Activated CD4-positive, alpha-beta T cell treated with anti-CD3 and anti-CD28 coated beads, Interleukin-2, amount 50 U/mL, for 48 hours (primary cell): Measurements from ENCODE around the gene CHST11.

Experiments
- DNase-seq, 2 experiments: peaks; one replicate each; pipeline ENCODE4 v3.0.0-alpha.2; 2020

The CHST11 gene

DNA sequence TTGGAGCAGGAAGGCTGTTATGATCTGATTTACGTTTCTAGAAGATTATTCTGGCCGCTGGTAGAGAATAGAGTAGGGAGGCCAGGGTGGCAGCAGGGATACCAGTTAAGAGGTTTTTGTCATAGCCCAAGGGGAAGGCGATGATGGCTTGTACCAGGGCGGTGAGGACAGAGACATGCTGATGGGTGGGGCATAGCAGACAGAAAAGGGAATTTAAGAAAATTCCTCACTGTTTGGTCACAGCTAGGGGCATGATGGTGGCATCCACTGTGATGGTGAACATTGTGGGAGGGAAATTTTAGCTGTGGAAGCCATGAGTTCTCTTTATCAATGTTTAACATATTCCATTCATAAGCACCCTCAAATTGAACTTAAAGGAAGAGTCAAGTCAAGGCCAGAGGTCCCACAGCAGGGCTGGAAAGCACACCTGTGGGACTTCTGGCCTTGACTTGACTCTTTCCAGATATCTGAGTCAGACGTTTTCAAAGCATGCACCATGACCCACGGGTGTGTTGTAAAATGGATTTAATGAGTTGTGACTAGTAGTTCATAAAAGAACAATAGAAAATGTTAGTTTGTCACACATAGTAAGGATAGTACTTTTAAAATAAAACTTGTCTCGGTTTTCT lies 134.6 kb downstream of the CHST11 start:
- no peak for DNase-seq

DNA sequence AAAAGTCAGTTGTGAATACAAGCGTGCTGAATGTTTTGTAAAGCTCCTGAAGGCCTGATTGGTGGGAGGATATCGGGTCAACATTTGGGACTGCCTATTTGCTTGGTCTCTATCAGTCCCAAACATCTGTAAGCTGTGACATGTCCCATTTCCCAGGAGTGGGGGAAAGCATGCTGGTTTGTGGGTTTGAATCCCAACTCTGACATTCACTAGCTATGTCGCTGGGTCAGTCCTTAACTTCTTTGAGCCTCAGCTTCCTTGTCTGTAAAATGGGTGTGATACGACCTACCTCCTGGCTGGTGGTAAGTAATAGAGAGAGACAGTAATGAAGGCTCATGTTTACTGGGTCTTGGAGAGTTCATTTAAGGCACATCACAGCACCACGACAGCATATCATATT lies 136.7 kb downstream of the CHST11 start:
- no peak for DNase-seq

DNA sequence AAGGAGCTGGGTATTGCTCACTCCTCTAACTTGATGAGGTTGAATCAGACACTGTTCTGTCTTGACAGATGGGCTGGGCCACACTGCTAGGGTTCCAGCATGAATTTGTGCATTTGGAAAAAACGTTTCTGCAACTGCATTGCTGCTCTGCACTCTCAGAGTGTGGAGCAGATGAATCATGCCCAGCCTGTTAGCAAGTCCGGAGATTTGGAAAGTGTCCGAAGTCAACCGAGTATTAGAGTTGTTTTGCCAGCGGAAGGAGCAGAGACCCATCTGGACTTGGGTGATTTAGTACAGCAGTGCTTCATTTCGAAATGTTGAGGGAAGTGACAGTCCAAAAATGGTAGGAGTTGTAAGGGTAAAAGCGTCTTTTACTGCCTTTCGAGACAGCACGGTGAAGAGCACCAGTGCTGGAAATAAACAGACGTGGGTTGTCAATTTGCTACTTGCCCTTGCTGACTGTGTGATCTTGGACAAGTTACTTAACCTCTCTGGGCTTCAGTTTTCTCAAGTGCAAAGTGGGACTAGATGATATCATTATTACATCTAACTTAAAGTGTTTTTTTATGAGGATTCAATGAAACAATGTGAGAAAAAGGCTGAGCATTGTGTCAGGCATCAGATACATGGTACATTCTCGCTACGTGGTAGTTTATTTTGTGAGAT lies 139.5 kb downstream of the CHST11 start:
- no peak for DNase-seq

DNA sequence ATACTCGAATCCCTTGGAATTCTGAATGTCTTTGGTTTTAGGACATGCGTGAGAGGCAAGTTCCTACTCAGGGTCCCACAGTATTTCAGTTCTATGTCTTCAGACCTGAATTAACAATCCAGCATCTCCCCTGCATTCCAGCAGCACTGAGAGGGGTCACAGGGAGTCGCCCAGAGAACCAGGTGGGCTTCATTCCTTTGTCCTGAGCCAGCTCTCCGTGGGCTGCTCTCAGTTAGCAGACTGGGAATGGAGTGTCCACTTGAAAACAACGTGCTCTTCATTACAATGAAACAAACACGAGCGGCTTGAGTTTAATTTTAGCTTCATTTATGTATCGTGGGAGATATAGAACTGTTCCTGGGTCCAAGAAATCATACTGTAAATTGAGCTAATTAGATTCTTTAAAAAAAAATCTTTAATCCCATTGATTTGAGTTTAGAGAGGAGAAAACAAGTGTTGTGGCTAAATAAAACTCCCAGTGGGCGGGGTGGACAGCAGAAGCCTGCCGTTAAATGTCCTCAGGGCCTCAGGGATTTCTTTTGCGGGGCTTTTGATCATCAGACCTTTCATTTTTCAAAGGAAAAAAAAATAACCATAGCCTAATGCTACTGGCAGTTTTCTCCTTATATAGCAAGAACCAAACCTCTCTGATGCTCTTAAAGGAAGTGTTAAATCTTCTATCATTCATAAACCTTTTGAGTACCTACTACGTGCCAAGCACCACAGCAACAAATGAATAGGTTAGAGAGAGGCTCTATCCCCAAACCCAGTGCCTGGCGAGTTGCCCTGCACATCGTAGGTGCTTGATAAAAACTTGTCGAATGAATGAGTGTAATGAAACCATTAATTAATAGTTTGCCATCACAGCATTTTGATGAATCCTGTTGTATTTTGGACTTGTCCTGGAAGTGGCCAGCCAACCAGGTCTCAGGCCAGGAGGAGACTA lies 140.4 kb downstream of the CHST11 start:
- no peak for DNase-seq

DNA sequence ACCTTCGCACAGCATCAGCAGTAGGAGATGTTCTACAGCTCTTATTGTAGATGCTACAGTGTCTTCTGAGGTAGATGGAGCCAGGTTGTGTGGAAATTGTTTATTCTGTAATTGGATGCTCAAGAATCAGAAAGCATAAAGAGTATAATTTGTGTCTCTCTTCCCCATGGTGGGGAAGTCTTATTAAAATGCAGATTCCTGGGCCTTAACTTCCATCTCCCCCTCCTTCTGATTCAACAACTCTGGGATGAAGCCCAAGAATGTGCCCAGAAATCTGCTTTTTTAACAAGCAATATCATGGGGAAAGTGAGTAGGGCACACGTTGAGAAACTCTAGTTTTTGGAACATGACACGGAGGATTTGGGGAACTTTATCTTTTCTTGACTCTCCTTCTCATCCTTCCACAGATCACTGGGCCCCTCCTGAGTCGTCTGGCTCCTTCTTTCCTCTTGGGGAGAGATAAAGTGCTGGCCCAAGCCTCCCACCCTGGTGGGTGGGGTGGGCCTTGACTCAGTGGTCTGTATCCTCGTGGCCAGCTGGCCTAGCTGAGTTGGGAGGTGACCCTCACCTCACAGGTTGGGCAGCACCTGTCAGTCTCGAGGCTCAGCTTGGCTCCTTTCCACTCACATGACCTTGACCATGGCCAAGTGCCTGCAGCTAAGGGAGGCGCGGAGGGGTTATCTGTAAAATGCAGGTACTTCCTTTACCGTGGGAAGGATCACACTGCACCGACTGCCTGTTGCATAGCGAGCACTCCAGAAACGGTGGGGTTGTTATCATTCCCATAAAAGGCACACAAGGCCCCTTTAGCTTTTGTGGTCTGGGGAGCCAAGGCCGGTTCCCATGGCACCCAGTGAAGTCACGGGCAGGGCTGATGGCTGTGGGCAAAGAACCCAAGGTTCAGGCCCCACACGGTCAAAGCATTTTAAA lies 141.9 kb downstream of the CHST11 start:
- no peak for DNase-seq

DNA sequence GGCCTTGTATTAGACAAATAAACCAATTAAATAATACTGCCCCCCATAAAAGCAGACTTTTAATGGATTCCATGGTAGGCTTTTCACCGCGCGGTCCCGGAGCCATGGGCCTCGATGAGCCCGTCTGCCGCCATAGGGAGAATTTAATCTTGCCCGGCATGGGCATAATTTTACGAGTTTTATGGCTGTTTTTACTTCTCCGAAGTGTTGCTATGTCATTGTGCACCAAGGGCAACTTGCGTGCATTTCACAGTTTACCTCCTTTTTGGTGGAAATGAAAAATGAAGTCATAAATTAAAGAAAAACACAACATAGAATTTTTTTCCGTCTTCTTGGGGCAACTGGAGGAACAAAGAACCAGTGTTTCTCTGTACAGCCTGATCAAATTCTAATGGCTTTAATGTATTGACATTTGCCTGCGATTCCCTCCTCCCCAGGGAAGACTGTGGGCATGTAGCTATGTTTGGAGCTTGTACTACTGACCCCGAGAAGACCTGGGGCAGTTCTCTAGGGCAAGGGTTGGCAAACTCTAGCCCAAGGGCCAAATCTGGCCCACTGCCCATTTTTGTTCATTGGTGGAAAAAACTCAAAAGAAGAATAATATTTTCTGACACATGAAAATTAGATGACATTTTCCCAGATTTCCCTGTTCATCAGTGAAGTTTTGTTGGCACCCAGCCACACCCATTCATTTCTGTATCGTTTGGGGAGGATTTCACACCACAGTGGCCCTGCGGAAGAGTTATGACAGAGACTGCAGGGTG lies 142.7 kb downstream of the CHST11 start:
- no peak for DNase-seq

DNA sequence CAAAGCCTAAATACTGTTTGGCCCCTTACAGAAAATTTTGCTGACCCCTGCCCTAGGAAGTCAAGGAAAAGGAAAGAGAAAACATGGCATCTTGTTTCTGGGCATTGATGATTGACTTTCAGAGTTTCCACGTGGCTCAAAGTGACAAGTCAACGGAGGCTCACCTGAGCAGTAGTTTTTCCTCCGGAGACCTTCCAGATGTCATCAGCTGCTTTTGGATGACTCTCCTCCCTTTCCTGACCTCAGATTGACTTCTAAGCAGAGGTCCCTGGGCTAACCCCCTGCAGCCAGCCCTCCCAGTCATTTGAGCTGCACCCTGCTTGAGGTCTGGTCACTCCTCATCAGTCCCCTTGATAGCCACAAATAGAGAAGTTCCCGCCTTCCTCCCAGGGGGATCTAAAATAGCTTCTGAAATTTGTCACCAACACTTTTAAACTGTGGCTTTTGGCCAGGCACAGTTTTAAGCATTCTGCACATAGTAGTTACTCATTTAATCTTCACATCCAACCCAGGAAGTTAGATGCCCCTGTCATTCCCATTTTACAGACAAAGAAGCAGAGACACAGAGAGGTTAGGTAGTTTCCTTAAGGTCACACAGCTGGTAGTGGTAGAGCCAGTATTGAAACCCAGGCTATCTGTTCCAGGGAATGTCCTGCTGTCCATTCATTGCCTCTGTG lies 143.4 kb downstream of the CHST11 start:
- DNase-seq: no peak

DNA sequence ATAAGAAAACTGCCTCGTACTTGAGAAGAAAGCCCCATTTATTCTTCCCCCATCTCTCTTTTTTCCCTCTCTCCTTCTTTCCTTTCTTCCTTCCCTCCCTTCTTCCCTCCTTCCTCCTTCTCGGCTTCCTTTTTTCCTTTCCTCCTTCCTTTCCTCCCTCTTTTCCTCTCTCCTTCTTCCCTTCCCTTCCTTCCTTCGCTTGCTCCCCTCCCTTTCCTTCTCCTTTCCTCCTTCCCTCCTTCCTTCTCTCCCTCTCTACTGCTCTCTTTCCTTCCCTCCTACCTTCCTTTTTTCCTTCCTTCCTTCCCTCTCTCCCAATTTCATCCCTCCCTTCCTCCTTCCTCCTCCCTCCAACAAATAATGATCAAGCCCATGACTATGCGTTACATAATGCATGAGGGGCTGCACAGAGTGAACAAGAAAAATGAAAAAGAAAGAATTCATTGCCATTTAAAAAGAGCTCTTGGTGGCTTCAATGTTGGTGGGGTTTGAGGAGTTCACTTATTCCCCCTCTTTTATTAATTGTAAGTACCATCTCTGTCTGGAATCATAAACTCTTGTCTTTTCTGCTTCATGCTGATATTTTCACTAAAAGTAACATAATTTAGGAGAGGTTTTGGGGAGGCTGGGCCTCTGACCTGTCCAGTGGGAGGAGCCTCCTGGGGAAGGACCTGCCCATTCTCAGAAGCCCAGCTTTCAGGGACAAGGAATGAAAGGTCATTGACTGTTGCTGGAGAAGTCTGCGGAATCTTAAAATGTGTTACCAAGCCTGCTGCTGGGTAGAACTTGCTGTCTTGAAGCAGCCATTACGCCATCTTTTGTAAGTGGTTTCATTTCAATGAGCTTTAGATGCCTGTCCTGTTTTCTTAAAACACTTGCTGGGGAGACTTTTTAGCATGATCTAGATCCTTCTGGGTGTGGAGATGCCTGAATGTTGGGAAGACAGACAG lies 144.3 kb downstream of the CHST11 start:
- no peak for DNase-seq

DNA sequence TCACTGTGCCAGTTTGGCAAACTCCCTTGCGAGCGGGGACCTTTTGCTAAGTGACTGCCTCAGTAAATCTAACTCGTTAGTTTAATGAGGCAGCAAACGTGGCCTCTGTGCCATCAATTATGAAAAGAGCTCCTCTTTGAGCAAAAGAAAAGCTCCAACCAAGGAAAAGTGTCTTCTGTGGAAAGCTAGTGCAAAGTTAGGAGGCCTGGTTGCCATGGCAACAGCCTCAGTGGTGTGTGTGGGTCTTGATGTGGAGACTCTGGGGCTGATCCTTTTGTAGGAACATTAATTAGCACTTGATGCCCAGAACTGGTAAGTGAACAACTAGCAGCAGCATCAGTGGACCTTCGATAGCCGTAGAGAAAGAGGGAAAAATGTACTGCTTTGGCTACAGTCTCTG lies 145.7 kb downstream of the CHST11 start:
- DNase-seq: no peak

DNA sequence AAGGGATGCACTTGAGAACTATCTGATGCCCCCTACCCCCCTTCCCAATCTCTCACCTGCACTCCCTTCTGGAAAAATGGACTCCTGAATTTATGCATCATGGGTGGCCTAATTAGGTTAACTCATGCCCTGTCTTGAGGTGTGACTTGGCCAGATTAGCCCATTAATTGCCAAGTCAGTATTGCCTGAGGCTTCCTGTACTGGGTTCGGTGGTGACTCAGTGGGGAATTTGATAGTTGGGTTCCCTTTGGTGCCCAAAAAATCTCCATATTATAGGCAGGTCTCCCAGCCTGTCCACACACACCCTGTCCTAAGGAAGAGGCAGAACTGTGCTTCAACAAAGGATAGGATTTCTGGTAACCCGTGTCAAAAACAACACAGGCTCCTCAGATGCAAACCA lies 146.1 kb downstream of the CHST11 start:
- no peak for DNase-seq

DNA sequence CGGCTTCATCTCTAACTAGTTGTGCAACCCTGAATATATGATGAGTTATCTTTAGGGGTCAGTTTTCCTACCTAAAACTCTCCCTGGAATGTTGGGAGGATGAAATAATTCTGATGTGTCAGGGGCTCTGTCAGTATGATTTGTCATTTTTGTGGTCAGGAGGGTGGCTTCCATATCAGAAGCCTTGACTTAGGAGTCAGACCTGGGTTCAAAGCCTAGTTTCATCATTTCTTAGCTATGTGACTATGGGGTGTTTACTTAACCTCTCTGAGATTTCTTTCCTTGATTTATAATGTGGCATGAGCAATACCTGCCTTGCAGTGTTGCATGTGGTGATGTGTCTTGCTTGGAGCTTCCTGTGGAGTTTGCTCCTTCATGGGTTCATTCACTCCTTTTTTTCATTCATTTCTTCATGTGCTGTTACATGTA lies 146.8 kb downstream of the CHST11 start:
- DNase-seq: no peak

DNA sequence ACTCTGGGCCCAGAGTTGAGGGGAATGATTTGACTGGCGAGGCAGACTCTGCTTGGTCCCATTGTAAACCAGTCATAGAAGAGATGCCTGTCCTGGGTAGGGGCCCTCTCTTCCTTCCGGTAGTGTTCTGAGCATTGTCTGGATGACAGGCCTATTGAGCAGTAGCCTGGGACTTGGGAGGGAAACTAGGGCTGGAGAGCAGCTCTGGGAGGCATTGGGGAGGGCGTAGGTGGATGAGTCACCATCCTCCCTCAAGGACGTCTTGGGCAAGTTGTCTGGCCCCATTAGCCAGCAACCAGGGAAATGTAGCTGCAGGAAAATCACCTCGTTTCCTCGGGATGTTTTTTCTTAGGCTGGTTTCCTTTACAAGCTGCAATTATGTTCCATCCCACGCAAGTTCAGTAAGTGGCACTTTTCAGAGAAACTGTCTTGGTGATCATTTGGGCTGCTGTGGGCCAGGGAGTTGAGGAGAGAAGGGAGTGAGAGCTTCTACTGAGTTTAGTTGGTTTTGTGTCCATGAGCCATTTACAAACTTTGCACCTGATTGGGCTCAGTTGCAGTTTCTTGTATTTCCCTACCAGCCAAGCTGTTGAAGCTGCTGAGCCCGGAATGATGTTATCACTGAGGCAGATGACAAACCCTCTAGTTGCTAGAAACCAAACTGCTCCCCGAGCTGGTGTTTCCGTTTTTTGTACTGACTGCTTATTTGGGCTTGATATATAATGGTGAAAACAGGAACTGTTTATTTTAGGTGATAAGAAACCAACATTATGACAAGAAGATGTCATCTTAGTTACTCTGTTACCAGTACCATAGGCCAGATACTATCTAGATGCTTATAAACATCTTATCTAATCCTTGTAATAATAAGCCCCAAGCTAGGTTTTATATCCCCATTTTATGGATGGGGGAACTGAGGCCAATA lies 147.6 kb downstream of the CHST11 start:
- DNase-seq: peak; percentile 52 to 72

DNA sequence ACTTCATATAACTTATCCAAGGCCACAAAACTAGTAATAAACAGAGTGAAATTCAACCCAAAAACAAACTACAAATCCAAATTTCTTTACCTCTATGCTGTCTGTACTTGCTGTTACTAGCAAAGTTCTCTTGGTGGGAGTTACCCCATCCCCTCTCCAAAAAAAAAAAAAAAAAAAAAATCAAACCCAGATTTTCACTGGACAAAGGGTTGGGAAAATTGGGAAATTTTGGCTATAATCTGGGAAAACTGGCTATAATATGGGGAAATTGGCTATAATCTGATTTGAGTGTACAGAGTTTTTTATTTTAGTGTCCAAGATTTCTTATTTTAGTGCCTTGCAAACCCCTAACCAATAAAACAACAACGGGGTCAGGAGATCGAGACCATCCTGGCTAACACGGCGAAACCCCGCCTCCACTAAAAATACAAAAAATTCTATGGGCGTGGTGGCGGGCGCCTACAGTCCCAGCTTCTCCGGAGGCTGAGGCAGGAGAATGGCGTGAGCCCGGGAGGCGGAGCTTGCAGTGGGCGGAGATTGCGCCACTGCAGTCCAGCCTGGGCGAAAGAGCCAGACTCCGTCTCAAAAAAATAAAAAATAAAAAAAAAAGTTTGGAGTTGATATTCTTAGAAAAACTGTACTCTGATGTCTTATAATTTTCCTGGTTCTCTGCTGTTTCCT lies 148.4 kb downstream of the CHST11 start:
- DNase-seq: no peak

DNA sequence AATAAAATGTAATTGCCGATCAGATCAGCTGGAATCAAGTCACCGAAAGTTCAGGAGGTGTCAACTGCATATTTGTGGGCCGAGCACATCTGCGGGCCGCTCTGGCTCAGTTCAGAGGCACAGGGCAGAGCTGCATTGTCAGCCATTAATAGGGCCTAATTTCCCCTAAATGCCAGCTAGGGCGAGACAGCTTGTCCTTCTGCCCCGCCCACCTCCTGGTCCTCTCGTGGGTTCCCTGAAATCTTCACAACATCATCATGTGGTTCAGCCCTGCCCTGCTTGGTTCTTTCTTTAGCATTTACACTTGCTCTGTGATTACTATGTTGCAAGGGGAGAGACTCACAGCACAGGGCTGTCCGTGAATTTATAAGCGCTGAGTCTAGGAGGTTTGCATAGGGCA lies 148.9 kb downstream of the CHST11 start:
- no peak for DNase-seq

DNA sequence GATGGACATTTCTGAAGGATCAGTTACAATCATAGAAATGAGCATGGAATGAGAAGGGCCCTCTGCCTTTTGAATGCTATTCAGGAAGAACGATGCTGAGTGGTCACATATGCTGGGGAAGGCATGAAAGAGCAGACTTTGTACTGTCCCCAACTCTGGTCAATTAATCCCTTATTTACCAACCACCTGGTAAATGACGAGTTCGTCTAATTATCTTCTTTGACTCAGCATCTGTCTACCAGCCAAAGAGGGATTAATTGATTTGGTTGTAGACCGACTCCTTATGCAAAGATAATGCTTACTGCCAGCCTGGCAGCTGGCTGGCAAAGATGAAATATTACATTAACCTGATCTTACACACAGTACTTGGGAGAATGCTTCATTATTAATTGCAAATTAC lies 152.2 kb downstream of the CHST11 start:
- no peak for DNase-seq

DNA sequence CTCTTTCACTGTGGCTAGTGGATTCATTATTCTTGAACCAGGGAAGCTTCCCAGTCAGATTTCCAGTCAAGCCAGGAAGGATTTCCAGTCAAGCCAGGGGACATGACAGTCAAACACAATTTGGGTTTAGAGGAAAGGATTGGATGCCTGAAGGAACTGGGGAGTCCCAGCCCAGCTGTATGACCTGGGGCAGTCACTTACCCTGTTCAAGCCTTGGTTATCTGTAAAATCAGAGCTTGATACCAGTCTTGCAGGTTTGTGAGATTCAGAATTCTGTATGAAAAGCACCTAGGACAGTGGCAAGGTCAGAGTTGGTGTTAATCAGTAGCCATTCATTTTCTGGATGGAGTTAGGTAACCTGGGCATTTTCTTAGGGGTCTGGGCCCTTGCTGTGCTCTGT lies 152.7 kb downstream of the CHST11 start:
- DNase-seq: no peak

DNA sequence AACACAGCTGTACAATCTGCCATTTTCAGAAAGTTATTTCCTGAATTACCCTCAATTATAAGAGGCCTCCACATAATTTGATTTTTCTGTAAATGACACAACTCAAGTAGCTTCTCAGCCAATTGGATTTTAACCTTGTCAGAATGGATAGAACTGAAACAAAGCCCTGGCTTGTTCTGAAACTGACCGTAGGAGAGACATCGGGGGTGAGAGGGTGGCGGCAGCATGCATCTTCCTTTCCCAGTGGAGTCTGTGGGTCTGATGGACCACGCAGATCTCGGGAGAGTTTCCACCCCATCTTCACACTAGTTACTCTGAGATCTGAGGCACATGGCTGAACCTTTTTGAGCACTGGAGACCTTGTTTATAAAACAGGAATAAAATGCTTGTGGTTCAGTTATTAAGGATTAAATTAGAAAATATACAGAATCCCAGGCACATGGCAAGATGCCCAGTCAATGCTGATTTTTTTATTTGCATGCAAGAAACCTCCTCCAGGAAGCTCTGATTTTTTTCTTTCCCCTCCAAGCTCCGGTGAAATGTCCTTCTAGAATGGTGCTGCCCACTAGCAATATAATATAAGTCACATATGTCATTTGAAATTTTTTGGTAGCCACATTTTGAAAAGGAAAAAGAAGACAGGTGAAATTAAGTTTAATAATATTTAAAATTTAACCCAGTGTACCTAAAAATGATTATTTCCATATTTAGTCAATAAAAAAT lies 153.9 kb downstream of the CHST11 start:
- DNase-seq: no peak

DNA sequence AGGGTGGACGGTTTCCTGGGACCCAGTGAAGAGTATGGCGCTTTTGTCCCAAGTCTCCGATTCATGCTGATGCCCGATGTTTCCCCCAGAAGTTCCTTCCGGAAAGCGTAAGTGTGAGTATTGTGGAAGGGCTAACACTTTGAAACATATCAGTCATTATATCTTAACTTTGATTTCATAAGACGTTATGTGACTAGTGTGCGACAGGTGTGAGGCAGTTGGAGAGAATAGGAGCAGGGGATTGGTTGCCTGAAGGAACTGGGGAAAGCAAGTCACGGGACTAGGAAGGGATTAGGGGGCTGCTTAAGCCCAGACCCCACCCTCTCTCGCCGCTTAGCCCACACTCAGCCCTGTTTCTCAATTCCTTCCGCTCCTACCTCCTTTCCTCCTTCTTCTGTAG lies 154.9 kb downstream of the CHST11 start:
- DNase-seq: no peak
